ENCODE data around the gene SP4. TPM values are rescaled to one million over a fixed set of nuclear protein-coding genes. Genes with fewer than 3 reads are reported as not detected.

SP4 gene
- total RNA-seq (ENCODE audit: unreplicated experiment) = 13.2 TPM
- long read RNA-seq, partial matches to known transcripts = 0 of 2 reads
- long read RNA-seq, other reads (novel, unspliced or antisense) = 2 of 2 reads

- Mint-ChIP-seq H3K36me3 (ENCODE audit: unreplicated experiment) (no peaks in the 10 kb centered on the region), H3K4me3 (ENCODE audit: unreplicated experiment) (peak within 1 kb of the TSS; percentile 100), H3K27me3 (ENCODE audit: unreplicated experiment) (peaks cover 6% of the 10 kb centered on the region), H3K9me3 (ENCODE audit: unreplicated experiment) (peaks cover 6% of the 10 kb centered on the region), H3K27ac (ENCODE audit: unreplicated experiment) (peak within 1 kb of the TSS; percentile 99), H3K4me1 (ENCODE audit: low read depth, unreplicated experiment) (peaks cover 12% of the 10 kb centered on the region)
- DNase-seq = peak; percentile 98
- no peak for TF ChIP-seq CTCF (IDR thresholded peaks at IDR 0.05; ENCODE audit: partially characterized antibody, unreplicated experiment)
Measured at GRCh38 chr7:21427871-21428658, at the start of gene SP4. Gene SP4, plus strand, starts transcription at chr7:21428083. Its CDS starts 169 bp downstream, at chr7:21428252.

- Mint-ChIP-seq H3K36me3 (ENCODE audit: unreplicated experiment) (no peaks in the 10 kb centered on the region), H3K27me3 (ENCODE audit: unreplicated experiment) (no peaks in the 10 kb centered on the region), H3K4me1 (ENCODE audit: low read depth, unreplicated experiment) (no peaks in the 10 kb centered on the region), H3K4me3 (ENCODE audit: unreplicated experiment) (no peak overlapping the region), H3K9me3 (ENCODE audit: unreplicated experiment) (no peaks in the 10 kb centered on the region), H3K27ac (ENCODE audit: unreplicated experiment) (no peak overlapping the region)
- DNase-seq = no peak
- TF ChIP-seq CTCF (IDR thresholded peaks at IDR 0.05; ENCODE audit: partially characterized antibody, unreplicated experiment) = no peak
Measured at GRCh38 chr7:21383227-21384220, 44.4 kb upstream of the SP4 start.

- TF ChIP-seq CTCF (IDR thresholded peaks at IDR 0.05; ENCODE audit: partially characterized antibody, unreplicated experiment) = no peak
- no peak overlapping the region for H3K27ac Mint-ChIP-seq (ENCODE audit: unreplicated experiment)
- H3K27me3 Mint-ChIP-seq (ENCODE audit: unreplicated experiment) = peaks cover 2% of the 10 kb centered on the region
- H3K4me1 Mint-ChIP-seq (ENCODE audit: low read depth, unreplicated experiment) = no peaks in the 10 kb centered on the region
- no peaks in the 10 kb centered on the region for H3K9me3 Mint-ChIP-seq (ENCODE audit: unreplicated experiment)
- DNase-seq = no peak
- H3K4me3 Mint-ChIP-seq (ENCODE audit: unreplicated experiment) = no peak overlapping the region
- H3K36me3 Mint-ChIP-seq (ENCODE audit: unreplicated experiment) = no peaks in the 10 kb centered on the region
Measured at GRCh38 chr7:21393937-21394336, 33.9 kb upstream of the SP4 start.

GRCh38 chr7:21401944-21402343 lies 25.9 kb upstream of the SP4 start:
- Mint-ChIP-seq H3K4me1 (ENCODE audit: low read depth, unreplicated experiment) (no peaks in the 10 kb centered on the region), H3K27me3 (ENCODE audit: unreplicated experiment) (peaks cover 3% of the 10 kb centered on the region), H3K9me3 (ENCODE audit: unreplicated experiment) (peaks cover 2% of the 10 kb centered on the region), H3K36me3 (ENCODE audit: unreplicated experiment) (no peaks in the 10 kb centered on the region), H3K4me3 (ENCODE audit: unreplicated experiment) (no peak overlapping the region), H3K27ac (ENCODE audit: unreplicated experiment) (no peak overlapping the region)
- no peak for TF ChIP-seq CTCF (IDR thresholded peaks at IDR 0.05; ENCODE audit: partially characterized antibody, unreplicated experiment)
- DNase-seq = no peak
